ENCODE results near the gene LAMC1. TPM values are rescaled to one million over a fixed set of nuclear protein-coding genes. Genes with fewer than 3 reads are reported as not detected.

Gene LAMC1
- total and polyA plus RNA-seq, 10 of the 15 experiments (the other 5 are each of a cell fraction or from before 2014, with no cell fraction given): 4.6 to 51.4 (median 25.6) TPM

GRCh38 chr1:183091181-183091580, 68.0 kb downstream of the LAMC1 start:
- in situ Hi-C loops (cut with MboI): no loop called here
- WGBS (ENCODE audit: insufficient coverage, insufficient replicate concordance, low lambda C conversion rate, missing lambda C conversion rate): 71% methylated on average over 2 of the region's 2 CpGs
- TF ChIP-seq TARDBP (IDR thresholded peaks at IDR 0.05; ENCODE audit: borderline replicate concordance) (no peak), TBL1XR1 (IDR thresholded peaks at IDR 0.05; ENCODE audit: low read depth, low read length) (no peak), MTA3 (IDR thresholded peaks at IDR 0.05; ENCODE audit: borderline replicate concordance, low read length) (no peak), POU2F2 (IDR thresholded peaks at IDR 0.05; ENCODE audit: borderline replicate concordance, low read depth, low read length) (no peak), NFIC (IDR thresholded peaks at IDR 0.05; ENCODE audit: low read depth, low read length) (no peak), FOXM1 (IDR thresholded peaks at IDR 0.05; ENCODE audit: low read depth, low read length) (no peak), IKZF2 (IDR thresholded peaks at IDR 0.05) (no peak)
- BruUV-seq (replicated peaks): no TSS peak
- Histone ChIP-seq H3K4me1 (ENCODE audit: control insufficient read depth, insufficient read depth, low read length) (peaks cover 11% of the 10 kb centered on the region; the same call in 1 of the 2 replicates), H3K4me2 (ENCODE audit: control insufficient read depth, insufficient read depth) (no peak overlapping the region), H2AFZ (ENCODE audit: control insufficient read depth, low read depth, low read length) (no peak overlapping the region), H3K4me3 (no peak overlapping the region), H3K9me3 (replicated peaks; ENCODE audit: control insufficient read depth, insufficient read depth, low read length) (no peaks in the 10 kb centered on the region), H3K79me2 (ENCODE audit: control insufficient read depth, insufficient read depth, low read length) (no peaks in the 10 kb centered on the region; the same call in 1 of the 2 replicates), H3K36me3 (ENCODE audit: control insufficient read depth in 2 of 2, insufficient read depth in 2 of 2, low read length in 1 of 2) (no peaks in the 10 kb centered on the region), H4K20me1 (ENCODE audit: control insufficient read depth, insufficient read depth) (no peaks in the 10 kb centered on the region), H3K27me3 (replicated peaks in 1 of 2; ENCODE audit: control insufficient read depth in 2 of 2, insufficient read depth in 2 of 2, low read length in 1 of 2) (no peaks in the 10 kb centered on the region), H3K9ac (ENCODE audit: control insufficient read depth, insufficient read depth, low read length) (no peak overlapping the region), H3K27ac (ENCODE audit: control insufficient read depth, insufficient read depth) (no peak overlapping the region)
- DNase-seq (ENCODE audit: low read depth, low spot score) (no peak), FAIRE-seq (no peak), ATAC-seq (no peak)
- CTCF ChIA-PET: interaction anchor here (1.2 kb wide), 1 partner anchor 11 kb away, joined by 3 read pairs; no protein-coding TSS in a partner anchor
- SMC1A ChIA-PET (ENCODE audit: uncharacterized antibody, unreplicated experiment): interaction anchor here (0.6 to 1.9 kb wide), 4 partner anchors 13 to 21 kb away, joined by 3 to 8 read pairs (median 3); no protein-coding TSS in a partner anchor
- intact Hi-C loops (cut with micrococcal nuclease; ENCODE audit: unreplicated experiment): no loop called here
- RAD21 ChIA-PET (ENCODE audit: unreplicated experiment): no interaction called here
- POLR2A ChIA-PET: no interaction called here

GRCh38 chr1:183092350-183092749, 69.1 kb downstream of the LAMC1 start:
- 73% methylated on average over 2 of the region's 2 CpGs for WGBS (ENCODE audit: insufficient coverage, insufficient replicate concordance, low lambda C conversion rate, missing lambda C conversion rate)
- SMC1A ChIA-PET (ENCODE audit: uncharacterized antibody, unreplicated experiment): interaction anchor here (0.8 to 1.9 kb wide), 3 partner anchors 9 to 46 kb away, joined by 3 to 9 read pairs (median 8); no protein-coding TSS in a partner anchor
- ATAC-seq (peak; percentile 58), DNase-seq (ENCODE audit: low read depth, low spot score) (no peak), FAIRE-seq (no peak)
- H3K27me3 ChIP-seq (replicated peaks in 1 of 2; ENCODE audit: control insufficient read depth in 2 of 2, insufficient read depth in 2 of 2, low read length in 1 of 2): no peaks in the 10 kb centered on the region
- in situ Hi-C loops (cut with MboI) (no loop called here), intact Hi-C loops (cut with micrococcal nuclease; ENCODE audit: unreplicated experiment) (no loop called here)
- POLR2A ChIA-PET: interaction anchor here (1.6 kb wide), 1 partner anchor 11 kb away, joined by 4 read pairs; no protein-coding TSS in a partner anchor
- H3K79me2 ChIP-seq (ENCODE audit: control insufficient read depth, insufficient read depth, low read length): no peaks in the 10 kb centered on the region; the same call in 1 of the 2 replicates
- H3K9me3 ChIP-seq (replicated peaks; ENCODE audit: control insufficient read depth, insufficient read depth, low read length): no peaks in the 10 kb centered on the region
- RAD21 ChIA-PET (ENCODE audit: unreplicated experiment): interaction anchor here (0.9 kb wide), 1 partner anchor 25 kb away, joined by 3 read pairs; no protein-coding TSS in a partner anchor
- no peak overlapping the region for H2AFZ ChIP-seq (ENCODE audit: control insufficient read depth, low read depth, low read length)
- CTCF ChIA-PET: interaction anchor here (1.3 kb wide), 1 partner anchor 131 kb away, joined by 3 read pairs; no protein-coding TSS in a partner anchor
- BruUV-seq (replicated peaks): no TSS peak
- H3K36me3 ChIP-seq (ENCODE audit: control insufficient read depth in 2 of 2, insufficient read depth in 2 of 2, low read length in 1 of 2): no peaks in the 10 kb centered on the region
- no peak overlapping the region for H3K4me2 ChIP-seq (ENCODE audit: control insufficient read depth, insufficient read depth)
- no peaks in the 10 kb centered on the region for H4K20me1 ChIP-seq (ENCODE audit: control insufficient read depth, insufficient read depth)
- no peak overlapping the region for H3K4me3 ChIP-seq
- H3K27ac ChIP-seq (ENCODE audit: control insufficient read depth, insufficient read depth): no peak overlapping the region
- peaks cover 11% of the 10 kb centered on the region; the same call in 1 of the 2 replicates for H3K4me1 ChIP-seq (ENCODE audit: control insufficient read depth, insufficient read depth, low read length)
- H3K9ac ChIP-seq (ENCODE audit: control insufficient read depth, insufficient read depth, low read length): no peak overlapping the region
- no peak for TF ChIP-seq BCLAF1 (IDR thresholded peaks at IDR 0.05)
- TF ChIP-seq RAD21 (IDR thresholded peaks at IDR 0.05; ENCODE audit: insufficient read depth, low read depth, low read length): no peak
- TF ChIP-seq E4F1 (IDR thresholded peaks at IDR 0.05; ENCODE audit: borderline replicate concordance, partially characterized antibody): no peak
- no peak for TF ChIP-seq MEF2A (IDR thresholded peaks at IDR 0.05; ENCODE audit: insufficient read depth, low read depth, low read length)
- no peak for TF ChIP-seq ZNF24 (IDR thresholded peaks at IDR 0.05)
